Non-pigmented ciliary epithelial cell (primary cell): ENCODE data around the gene BMF.
"Not testable (repeated sequence)": the region's sequence is repeated elsewhere in the genome, so short reads cannot be mapped to it uniquely, and the experiment has no call there.

Experiments used
- DNase-seq: peaks from one replicate; pipeline ENCODE4 v3.0.0-alpha.2; 2010; ENCODE audit warnings: low read depth

BMF gene, protein sequence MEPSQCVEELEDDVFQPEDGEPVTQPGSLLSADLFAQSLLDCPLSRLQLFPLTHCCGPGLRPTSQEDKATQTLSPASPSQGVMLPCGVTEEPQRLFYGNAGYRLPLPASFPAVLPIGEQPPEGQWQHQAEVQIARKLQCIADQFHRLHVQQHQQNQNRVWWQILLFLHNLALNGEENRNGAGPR

DNA sequence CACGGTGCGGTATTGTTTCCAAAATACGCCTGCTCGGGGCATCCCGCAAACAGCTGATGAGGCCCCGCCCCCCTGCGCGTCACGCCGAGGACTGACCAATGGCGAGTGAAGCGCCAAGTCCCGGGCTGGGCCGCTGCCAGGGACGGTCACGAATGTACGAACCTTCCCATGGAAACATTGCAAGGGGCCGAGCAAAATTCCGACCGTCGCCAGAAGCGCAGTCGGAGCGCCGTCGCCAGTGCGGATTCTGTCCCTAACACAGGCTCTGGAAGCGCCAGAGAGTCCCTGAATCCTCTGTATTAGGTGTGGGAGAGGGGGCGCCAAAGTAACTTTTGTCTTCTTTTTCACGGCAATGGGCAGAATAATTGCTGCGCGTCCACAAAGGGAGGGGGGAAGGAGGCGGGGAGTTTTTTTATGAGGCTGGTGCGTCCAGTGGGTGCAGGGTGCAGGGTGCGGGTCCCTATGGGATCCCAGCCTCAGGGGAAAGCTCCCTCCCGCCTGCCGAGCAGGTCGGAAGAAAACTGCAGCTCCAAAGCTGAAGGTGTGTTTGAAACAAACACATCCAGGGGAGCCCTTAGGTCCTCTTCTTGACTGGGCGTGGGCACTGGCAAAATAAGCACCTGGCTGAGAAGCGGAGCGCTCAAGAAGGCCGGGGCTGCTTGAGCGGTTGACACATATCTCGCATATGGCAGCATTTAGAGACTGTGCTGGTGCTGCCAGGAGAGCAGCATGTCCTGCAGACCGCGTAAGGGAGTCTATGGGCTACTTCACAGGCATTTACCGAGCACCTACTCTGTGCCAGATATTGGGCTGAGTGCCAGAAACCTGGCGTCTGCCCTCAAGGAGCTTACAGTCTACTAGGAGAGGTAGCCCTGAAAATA, at the start of gene BMF:
Gene BMF (minus strand): TSS at position 25 of the 881 bp plus-strand sequence. CDS start 2,793 bp downstream, outside the sequence.
- DNase-seq = peak; percentile 93

- no peak for DNase-seq
These were observed 49.2 kb upstream of the BMF start for GRCh38 chr15:40157778-40158447.

DNA sequence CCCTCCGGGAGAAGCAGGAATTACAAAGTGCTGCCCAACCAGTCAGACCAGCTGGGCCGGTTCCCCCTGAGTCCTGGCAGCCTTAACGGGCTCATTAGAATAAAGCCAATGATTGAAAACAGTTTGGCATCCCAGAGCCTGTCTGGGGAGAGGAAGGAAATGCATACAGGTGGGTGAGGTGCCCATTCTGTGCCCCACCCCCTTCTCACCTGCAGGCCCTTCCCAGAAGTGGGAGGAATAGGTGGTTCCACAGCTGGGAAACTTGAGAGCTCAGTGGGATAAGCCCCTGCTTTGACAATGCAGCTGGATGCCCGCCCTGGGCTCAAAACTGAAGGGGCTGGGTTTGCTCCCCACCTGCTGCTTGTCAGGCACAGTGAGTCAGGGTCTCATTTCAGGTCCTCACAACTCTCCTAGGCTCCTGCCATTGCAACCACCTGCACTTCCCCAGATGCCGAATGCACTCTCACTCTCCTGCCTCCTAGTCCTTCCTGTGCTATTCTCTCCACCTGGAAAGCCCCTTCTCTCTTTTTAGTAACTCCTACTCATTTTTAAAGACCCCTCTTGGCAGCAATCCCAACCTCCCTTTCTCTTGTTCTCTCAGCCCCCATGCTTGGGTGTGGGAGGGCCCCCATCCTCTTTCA, 46.7 kb upstream of the BMF start:
- DNase-seq = no peak

GRCh38 chr15:40154821-40155220, 46.1 kb upstream of the BMF start:
- DNase-seq = not testable (repeated sequence)

DNA sequence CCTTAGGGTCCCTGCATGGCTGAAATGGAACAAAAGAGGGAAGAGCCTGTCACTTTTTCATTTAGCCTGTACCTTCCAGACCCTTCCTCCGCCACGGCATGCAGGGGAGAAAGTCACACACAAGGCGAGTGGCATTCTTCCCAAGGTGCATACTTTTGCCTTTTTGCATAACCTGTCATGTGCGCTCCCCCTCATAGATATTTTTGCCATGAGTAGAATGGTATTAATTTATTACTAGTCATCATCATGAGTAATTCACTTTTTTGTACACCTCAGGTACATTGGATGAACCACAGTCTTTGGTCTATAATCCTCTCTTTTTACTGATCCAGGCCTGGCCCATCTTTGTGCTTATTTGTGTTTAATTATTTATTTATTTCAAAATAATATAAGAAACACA, 43.3 kb upstream of the BMF start:
- no peak for DNase-seq

- no peak for DNase-seq
These were observed 42.8 kb upstream of the BMF start for GRCh38 chr15:40151499-40151898.

GRCh38 chr15:40150163-40150925, 41.7 kb upstream of the BMF start:
- DNase-seq = no peak

DNA sequence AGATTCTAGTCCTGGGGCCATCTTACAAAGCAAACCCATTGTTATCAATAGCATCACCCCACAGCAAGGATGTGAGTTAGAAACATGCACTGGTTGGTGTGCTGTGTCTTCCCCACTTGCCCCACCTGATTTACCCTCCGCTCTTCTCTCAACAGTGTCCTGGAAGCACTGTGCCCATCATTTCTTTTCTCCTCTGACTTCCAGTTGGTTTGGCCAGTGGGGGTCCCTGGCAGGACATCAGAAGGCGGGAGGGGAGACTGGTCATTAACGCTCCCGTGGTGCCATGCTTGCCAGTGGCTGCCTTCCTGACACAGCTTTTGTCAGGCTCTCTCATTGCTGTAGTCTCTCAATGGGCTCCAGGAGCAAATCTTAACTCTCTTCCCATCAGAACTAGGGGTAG, 40.7 kb upstream of the BMF start:
- no peak for DNase-seq

- DNase-seq = no peak
These were observed 37.4 kb upstream of the BMF start for GRCh38 chr15:40146037-40146436.

- no peak for DNase-seq
These were observed 33.7 kb upstream of the BMF start for GRCh38 chr15:40142428-40142827.

DNA sequence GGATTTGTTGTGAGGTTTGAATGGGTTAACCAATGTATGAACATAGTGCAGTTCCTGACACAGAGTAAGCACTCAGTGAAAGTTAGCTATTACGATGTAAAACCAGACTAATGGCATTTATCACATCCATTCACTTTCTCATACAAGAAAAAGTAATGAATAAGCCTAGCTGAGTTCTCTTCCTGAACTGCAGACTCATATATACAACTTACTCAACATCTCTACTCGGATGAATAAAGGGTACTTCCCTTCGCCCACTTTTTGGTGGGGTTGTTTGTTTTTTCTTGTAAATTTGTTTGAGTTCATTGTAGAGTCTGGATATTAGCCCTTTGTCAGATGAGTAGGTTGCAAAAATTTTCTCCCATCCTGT, 29.5 kb upstream of the BMF start:
- not testable (repeated sequence) for DNase-seq

DNA sequence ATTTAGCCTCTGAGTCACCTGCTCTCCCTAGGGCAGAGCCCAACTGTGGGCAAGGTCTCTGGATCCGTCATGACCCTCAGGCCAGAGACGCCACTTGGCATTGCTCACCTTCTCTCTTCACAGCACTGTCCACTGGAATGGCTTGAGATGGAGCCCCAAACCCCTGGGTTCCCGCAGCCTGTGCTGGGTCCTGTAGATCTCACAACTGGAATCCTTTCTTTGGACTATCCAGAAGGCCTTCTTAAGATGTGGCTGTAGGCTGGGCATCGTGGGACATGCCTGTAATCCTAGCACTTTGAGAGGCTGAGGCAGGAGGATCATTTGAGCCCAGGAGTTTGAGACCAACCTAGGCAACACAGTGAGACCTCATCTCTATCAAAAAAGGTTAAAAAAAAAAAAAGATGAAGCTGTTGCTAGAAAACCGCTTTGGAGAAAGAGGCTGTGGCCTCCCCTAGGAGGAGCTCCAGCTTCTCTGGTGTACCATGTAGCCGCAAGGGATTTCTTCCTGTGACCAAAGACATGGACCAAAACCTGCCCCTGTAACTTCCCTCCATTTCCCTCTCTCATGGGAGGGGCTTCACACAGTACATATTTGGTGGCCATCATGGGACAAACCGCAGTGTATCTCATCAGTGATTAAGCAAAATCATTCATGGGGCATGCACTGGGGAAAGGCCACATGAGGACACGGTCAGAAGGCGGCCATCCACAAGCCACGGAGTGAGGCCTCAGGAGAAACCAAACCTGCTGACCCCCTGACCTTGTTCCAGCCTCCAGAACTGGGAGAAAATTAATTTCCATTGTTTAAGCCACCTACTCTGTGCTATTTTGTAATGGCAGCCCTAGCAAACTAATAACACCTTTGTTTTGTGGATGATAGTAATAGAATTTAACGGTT, 28.9 kb upstream of the BMF start:
- DNase-seq = no peak

GRCh38 chr15:40136470-40137302, 28.0 kb upstream of the BMF start:
- DNase-seq = no peak

- not testable (repeated sequence) for DNase-seq
These were observed 27.3 kb upstream of the BMF start for GRCh38 chr15:40135846-40136450.

GRCh38 chr15:40134885-40135284, 26.2 kb upstream of the BMF start:
- DNase-seq = no peak

DNA sequence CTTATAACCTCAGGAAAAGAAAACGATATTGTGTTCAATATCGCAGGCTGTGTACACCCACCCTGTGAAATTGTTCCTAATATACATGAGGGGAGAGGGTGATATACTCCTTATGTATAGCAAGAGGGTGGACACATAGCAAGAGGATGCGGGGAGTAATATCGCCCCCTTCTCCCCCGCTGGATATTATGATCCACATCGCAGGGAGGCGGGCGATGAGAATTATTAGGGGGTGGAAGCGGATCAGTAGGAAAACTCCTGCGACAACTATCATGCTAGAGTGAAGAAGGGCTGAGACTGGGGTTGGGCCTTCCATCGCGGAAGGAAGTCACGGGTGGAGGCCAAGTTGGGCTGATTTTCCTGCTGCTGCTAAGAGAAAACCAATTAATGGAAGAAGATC, 24.9 kb upstream of the BMF start:
- DNase-seq = no peak

- DNase-seq = no peak
These were observed 22.3 kb upstream of the BMF start for GRCh38 chr15:40130799-40131502.

- no peak for DNase-seq
These were observed 21.4 kb upstream of the BMF start for GRCh38 chr15:40130118-40130517.
